WTC11 (cell line): ENCODE measurements around the gene HLF. TPM values are rescaled to one million over a fixed set of nuclear protein-coding genes. Genes with fewer than 3 reads are reported as not detected.

Experiments
- ATAC-seq: fragments of 200-7000 bp; cut with Tn5 transposase; 2 replicates; pipeline ENCODE4 v1.10.0; 2021; ENCODE audit warnings: mild to moderate bottlenecking, moderate library complexity
- CTCF ChIA-PET: fragments of 300-600 bp; sonication (Branson Sonifier 250); formaldehyde crosslinking; loops from one replicate; lab custom pipeline; 2021; ENCODE audit warnings: antibody characterized with exemption; lab: Charles Lee
- POLR2A ChIA-PET: fragments of 350-600 bp; sonication (Branson Sonifier 250); formaldehyde crosslinking; loops from one replicate; lab custom pipeline; 2021; ENCODE audit warnings: antibody characterized with exemption; lab: Charles Lee
- DNase-seq: peaks from one replicate; pipeline ENCODE4 v3.0.0; 2021; ENCODE audit warnings: low spot score
- H3K27ac Mint-ChIP-seq: 2 replicates; pipeline ENCODE4 v1.8.0; 2021; ENCODE audit warnings: mixed read lengths
- H3K27me3 Mint-ChIP-seq: 2 replicates; pipeline ENCODE4 v1.8.0; 2021; ENCODE audit warnings: low read depth, mild to moderate bottlenecking, moderate library complexity, mixed read lengths
- H3K36me3 Mint-ChIP-seq: 2 replicates; pipeline ENCODE4 v1.8.0; 2021; ENCODE audit warnings: mixed read lengths
- H3K4me1 Mint-ChIP-seq: 2 replicates; pipeline ENCODE4 v1.8.0; 2022; ENCODE audit warnings: mixed read lengths
- H3K4me3 Mint-ChIP-seq: 2 replicates; pipeline ENCODE4 v1.8.0; 2021; ENCODE audit warnings: mild to moderate bottlenecking, moderate library complexity, mixed read lengths
- H3K9me3 Mint-ChIP-seq: 2 replicates; pipeline ENCODE4 v1.8.0; 2021; ENCODE audit warnings: mixed read lengths
- ATF1 ChIP-seq: sonication (generic); formaldehyde crosslinking; IDR thresholded peaks from 2 replicates; pipeline ENCODE4 v1.8.1; 2023; ENCODE audit warnings: mild to moderate bottlenecking, moderate library complexity, missing genetic modification reagents
- CREM ChIP-seq: sonication (generic); formaldehyde crosslinking; IDR thresholded peaks from 2 replicates; pipeline ENCODE4 v1.8.1; 2022; ENCODE audit warnings: mild to moderate bottlenecking, missing genetic modification reagents, moderate library complexity
- FOXK1 ChIP-seq: sonication (generic); formaldehyde crosslinking; IDR thresholded peaks from 2 replicates; pipeline ENCODE4 v1.8.0; 2022; ENCODE audit warnings: mild to moderate bottlenecking, moderate library complexity, missing genetic modification reagents
- FOXP4 ChIP-seq: sonication (generic); formaldehyde crosslinking; IDR thresholded peaks from 2 replicates; pipeline ENCODE4 v1.8.0; 2022; ENCODE audit warnings: mild to moderate bottlenecking, missing genetic modification reagents
- GABPB1 ChIP-seq: sonication (generic); formaldehyde crosslinking; IDR thresholded peaks from 2 replicates; pipeline ENCODE4 v1.8.1; 2023; ENCODE audit warnings: mild to moderate bottlenecking, missing genetic modification reagents
- HMGA2 ChIP-seq: fragments of 250-450 bp; sonication (Bioruptor Pico); IDR thresholded peaks from 2 replicates; pipeline ENCODE4 v1.4.0; 2021; ENCODE audit warnings: mild to moderate bottlenecking, moderate library complexity
- JAZF1 ChIP-seq: fragments of 250-450 bp; sonication (Bioruptor Pico); IDR thresholded peaks from 2 replicates; pipeline ENCODE4 v1.9.0; 2021; ENCODE audit warnings: moderate library complexity, mild to moderate bottlenecking, inconsistent platforms
- MAX ChIP-seq: sonication (generic); formaldehyde crosslinking; IDR thresholded peaks from 2 replicates; pipeline ENCODE4 v1.8.0; 2022; ENCODE audit warnings: mild to moderate bottlenecking, missing genetic modification reagents
- MXD4 ChIP-seq: fragments of 250-450 bp; sonication (Bioruptor Pico); IDR thresholded peaks from 2 replicates; pipeline ENCODE4 v1.8.0; 2021; ENCODE audit warnings: mild to moderate bottlenecking, moderate library complexity, borderline replicate concordance
- MYBL2 ChIP-seq: sonication (generic); formaldehyde crosslinking; IDR thresholded peaks from 2 replicates; pipeline ENCODE4 v1.8.1; 2023; ENCODE audit warnings: mild to moderate bottlenecking, moderate library complexity, missing genetic modification reagents
- NFYB ChIP-seq: sonication (generic); formaldehyde crosslinking; conservative IDR thresholded peaks from 2 replicates; pipeline ENCODE4 v1.8.0; 2022; ENCODE audit warnings: low read depth, missing genetic modification reagents
- SMAD4 ChIP-seq: sonication (generic); formaldehyde crosslinking; IDR thresholded peaks from 2 replicates; pipeline ENCODE4 v1.8.0; 2022; ENCODE audit warnings: mild to moderate bottlenecking, missing genetic modification reagents
- TEAD1 ChIP-seq: sonication (generic); formaldehyde crosslinking; IDR thresholded peaks from 2 replicates; pipeline ENCODE4 v1.8.0; 2022; ENCODE audit warnings: mild to moderate bottlenecking, missing genetic modification reagents
- TEAD4 ChIP-seq: sonication (generic); formaldehyde crosslinking; IDR thresholded peaks from 2 replicates; pipeline ENCODE4 v1.8.0; 2022; ENCODE audit warnings: mild to moderate bottlenecking, missing genetic modification reagents
- ZNF121 ChIP-seq: sonication (generic); formaldehyde crosslinking; IDR thresholded peaks from 2 replicates; pipeline ENCODE4 v1.8.0; 2023; ENCODE audit warnings: missing genetic modification reagents
- ZNF219 ChIP-seq: sonication (generic); formaldehyde crosslinking; IDR thresholded peaks from 2 replicates; pipeline ENCODE4 v1.8.0; 2023; ENCODE audit warnings: missing genetic modification reagents, mild to moderate bottlenecking, borderline replicate concordance
- ZNF232 ChIP-seq: sonication (generic); formaldehyde crosslinking; IDR thresholded peaks from 2 replicates; pipeline ENCODE4 v1.8.0; 2022; ENCODE audit warnings: mild to moderate bottlenecking, missing genetic modification reagents
- ZNF263 ChIP-seq: sonication (generic); formaldehyde crosslinking; IDR thresholded peaks from 2 replicates; pipeline ENCODE4 v1.8.1; 2022; ENCODE audit warnings: low read depth, mild to moderate bottlenecking, moderate library complexity, missing genetic modification reagents
- ZNF416 ChIP-seq: fragments of 250-450 bp; sonication (Bioruptor Pico); IDR thresholded peaks from 2 replicates; pipeline ENCODE4 v1.9.0; 2021; ENCODE audit warnings: mild to moderate bottlenecking, inconsistent platforms
- total RNA-seq: library from RNA; stranded (reverse); gene quantifications from 3 replicates; pipeline ENCODE4 v1.2.3, GENCODE V29; 2021
- TF ChIP-seq, protein P1 (sequence below): sonication (generic); formaldehyde crosslinking; IDR thresholded peaks from 2 replicates; pipeline ENCODE4 v1.8.0; 2023; ENCODE audit warnings: missing genetic modification reagents
- TF ChIP-seq, protein P2 (sequence below): fragments of 250-450 bp; sonication (Bioruptor Pico); IDR thresholded peaks from 2 replicates; pipeline ENCODE4 v1.8.0; 2021; ENCODE audit warnings: mild to moderate bottlenecking
- TF ChIP-seq, protein P3 (sequence below): sonication (generic); formaldehyde crosslinking; IDR thresholded peaks from 2 replicates; pipeline ENCODE4 v1.8.1; 2023; ENCODE audit warnings: mild to moderate bottlenecking, missing genetic modification reagents

Gene HLF
- total RNA-seq, 1 experiment from 2014 or later, result 0.31 TPM

- peaks cover 23% of the 10 kb centered on the region for H3K4me1 Mint-ChIP-seq
- CTCF ChIA-PET, result interaction anchor here (1.1 to 1.4 kb wide), 2 partner anchors 45 to 53 kb away, joined by 5 read pairs; no protein-coding TSS in a partner anchor
- no peak overlapping the region for H3K27ac Mint-ChIP-seq
- TF ChIP-seq CREM (CRISPR knock-in tag), result no peak
- TF ChIP-seq MYBL2 (CRISPR knock-in tag), result no peak
- TF ChIP-seq TEAD4 (CRISPR knock-in tag), result no peak
- TF ChIP-seq TEAD1, result no peak
- TF ChIP-seq JAZF1 (CRISPR knock-in tag), result no peak
- no peak for TF ChIP-seq FOXK1 (CRISPR knock-in tag)
- TF ChIP-seq ZNF219 (CRISPR knock-in tag), result no peak
- TF ChIP-seq, protein P1, sequence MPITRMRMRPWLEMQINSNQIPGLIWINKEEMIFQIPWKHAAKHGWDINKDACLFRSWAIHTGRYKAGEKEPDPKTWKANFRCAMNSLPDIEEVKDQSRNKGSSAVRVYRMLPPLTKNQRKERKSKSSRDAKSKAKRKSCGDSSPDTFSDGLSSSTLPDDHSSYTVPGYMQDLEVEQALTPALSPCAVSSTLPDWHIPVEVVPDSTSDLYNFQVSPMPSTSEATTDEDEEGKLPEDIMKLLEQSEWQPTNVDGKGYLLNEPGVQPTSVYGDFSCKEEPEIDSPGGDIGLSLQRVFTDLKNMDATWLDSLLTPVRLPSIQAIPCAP, result no peak
- no peak for TF ChIP-seq GABPB1
- TF ChIP-seq, protein P2, sequence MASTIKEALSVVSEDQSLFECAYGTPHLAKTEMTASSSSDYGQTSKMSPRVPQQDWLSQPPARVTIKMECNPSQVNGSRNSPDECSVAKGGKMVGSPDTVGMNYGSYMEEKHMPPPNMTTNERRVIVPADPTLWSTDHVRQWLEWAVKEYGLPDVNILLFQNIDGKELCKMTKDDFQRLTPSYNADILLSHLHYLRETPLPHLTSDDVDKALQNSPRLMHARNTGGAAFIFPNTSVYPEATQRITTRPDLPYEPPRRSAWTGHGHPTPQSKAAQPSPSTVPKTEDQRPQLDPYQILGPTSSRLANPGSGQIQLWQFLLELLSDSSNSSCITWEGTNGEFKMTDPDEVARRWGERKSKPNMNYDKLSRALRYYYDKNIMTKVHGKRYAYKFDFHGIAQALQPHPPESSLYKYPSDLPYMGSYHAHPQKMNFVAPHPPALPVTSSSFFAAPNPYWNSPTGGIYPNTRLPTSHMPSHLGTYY (CRISPR knock-in tag), result no peak
- TF ChIP-seq SMAD4 (CRISPR knock-in tag), result no peak
- no peak for TF ChIP-seq ZNF232 (CRISPR knock-in tag)
- no peak for TF ChIP-seq MAX (CRISPR knock-in tag)
- no peak for TF ChIP-seq MXD4 (CRISPR knock-in tag)
- no peak for TF ChIP-seq FOXP4
- TF ChIP-seq, protein P3, sequence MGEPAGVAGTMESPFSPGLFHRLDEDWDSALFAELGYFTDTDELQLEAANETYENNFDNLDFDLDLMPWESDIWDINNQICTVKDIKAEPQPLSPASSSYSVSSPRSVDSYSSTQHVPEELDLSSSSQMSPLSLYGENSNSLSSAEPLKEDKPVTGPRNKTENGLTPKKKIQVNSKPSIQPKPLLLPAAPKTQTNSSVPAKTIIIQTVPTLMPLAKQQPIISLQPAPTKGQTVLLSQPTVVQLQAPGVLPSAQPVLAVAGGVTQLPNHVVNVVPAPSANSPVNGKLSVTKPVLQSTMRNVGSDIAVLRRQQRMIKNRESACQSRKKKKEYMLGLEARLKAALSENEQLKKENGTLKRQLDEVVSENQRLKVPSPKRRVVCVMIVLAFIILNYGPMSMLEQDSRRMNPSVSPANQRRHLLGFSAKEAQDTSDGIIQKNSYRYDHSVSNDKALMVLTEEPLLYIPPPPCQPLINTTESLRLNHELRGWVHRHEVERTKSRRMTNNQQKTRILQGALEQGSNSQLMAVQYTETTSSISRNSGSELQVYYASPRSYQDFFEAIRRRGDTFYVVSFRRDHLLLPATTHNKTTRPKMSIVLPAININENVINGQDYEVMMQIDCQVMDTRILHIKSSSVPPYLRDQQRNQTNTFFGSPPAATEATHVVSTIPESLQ, result no peak
- no peak for TF ChIP-seq NFYB (CRISPR knock-in tag)
- no peak for TF ChIP-seq HMGA2
- TF ChIP-seq ATF1 (CRISPR knock-in tag), result no peak
- POLR2A ChIA-PET, result no interaction called here
- H3K4me3 Mint-ChIP-seq, result no peak overlapping the region
- no peaks in the 10 kb centered on the region; the same call in 1 of the 2 replicates for H3K27me3 Mint-ChIP-seq
- no peak for DNase-seq
- no peak for ATAC-seq
- H3K9me3 Mint-ChIP-seq, result no peaks in the 10 kb centered on the region
- no peaks in the 10 kb centered on the region for H3K36me3 Mint-ChIP-seq
These were observed 39.0 kb downstream of the HLF start for GRCh38 chr17:55303701-55304145.

DNA sequence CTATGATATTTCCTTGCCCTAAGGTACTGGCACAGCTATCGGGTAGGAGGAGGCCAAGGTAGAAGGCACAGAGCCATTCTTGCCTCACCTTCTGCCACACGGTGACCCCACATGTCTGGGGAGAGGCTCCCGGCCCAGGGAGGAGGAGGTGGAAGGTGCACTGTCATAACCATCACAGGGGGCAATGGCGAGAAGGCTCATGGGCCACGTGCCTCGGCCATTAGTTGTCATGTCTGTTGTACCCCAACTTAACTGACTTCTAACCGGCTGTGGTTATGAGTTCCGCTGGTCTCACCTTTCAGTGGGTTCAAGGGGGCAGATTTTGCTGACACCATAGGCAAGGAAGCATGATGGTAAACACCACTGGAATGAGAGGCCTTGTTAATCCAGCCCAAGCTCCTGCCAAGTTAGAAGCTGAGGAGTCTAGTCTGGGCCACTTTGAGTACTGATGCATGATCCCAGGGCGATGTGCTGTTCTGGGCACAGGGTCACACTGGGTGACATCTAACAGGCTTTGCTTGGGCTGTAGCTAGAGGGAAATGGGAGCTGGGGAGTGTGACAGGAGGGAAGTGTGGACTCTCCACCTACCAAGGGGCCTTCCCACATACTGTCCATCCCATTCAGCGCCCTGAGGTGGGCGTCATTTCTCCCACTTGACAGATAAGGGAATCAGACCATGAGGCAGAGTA, 39.6 kb downstream of the HLF start:
- H3K27me3 Mint-ChIP-seq, result no peaks in the 10 kb centered on the region
- H3K4me3 Mint-ChIP-seq, result no peak overlapping the region
- H3K9me3 Mint-ChIP-seq, result no peaks in the 10 kb centered on the region
- POLR2A ChIA-PET, result no interaction called here
- H3K4me1 Mint-ChIP-seq, result peaks cover 23% of the 10 kb centered on the region
- no peak overlapping the region for H3K27ac Mint-ChIP-seq
- H3K36me3 Mint-ChIP-seq, result no peaks in the 10 kb centered on the region
- no peak for TF ChIP-seq ZNF121 (CRISPR knock-in tag)
- no peak for TF ChIP-seq ZNF232 (CRISPR knock-in tag)
- no peak for TF ChIP-seq MXD4 (CRISPR knock-in tag)
- TF ChIP-seq ZNF416, result no peak
- no peak for TF ChIP-seq ZNF263 (CRISPR knock-in tag)
- CTCF ChIA-PET, result interaction anchor here (1.4 kb wide), 1 partner anchor 44 kb away, joined by 5 read pairs; no protein-coding TSS in a partner anchor
- no peak for DNase-seq
- ATAC-seq, result no peak
